ENCODE data around the gene PRKCI. TPM values are rescaled to one million over a fixed set of nuclear protein-coding genes. Genes with fewer than 3 reads are reported as not detected.

The PRKCI gene
- polyA plus RNA-seq, 1 donor from 2014 or later, result 70.8 TPM

DNA sequence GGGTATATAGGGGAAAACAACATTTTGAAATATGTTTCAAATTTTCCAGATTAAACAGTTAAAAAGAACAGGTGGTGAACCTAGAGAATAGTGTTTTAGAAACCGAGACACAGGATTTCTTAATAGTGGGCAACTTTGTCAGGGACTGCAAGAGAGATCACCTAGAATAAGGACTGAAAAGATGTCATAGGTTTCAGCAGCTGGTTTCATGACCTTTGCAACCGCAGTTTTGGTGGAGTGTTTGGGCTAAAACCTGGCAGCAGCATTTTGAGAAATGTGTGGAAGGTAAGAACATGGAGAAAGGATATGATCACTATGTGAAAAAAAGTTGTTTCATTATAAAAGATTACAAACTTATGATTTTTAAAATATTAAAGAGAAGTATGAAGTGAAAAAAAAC is 34.9 kb downstream of the PRKCI start:
- Histone ChIP-seq H3K27ac (ENCODE audit: low read length) (no peak overlapping the region), H3K79me2 (replicated peaks; ENCODE audit: insufficient read depth, low read length) (no peaks in the 10 kb centered on the region), H3K4me3 (ENCODE audit: low read length) (no peak overlapping the region), H3K27me3 (ENCODE audit: insufficient read depth, low read depth, low read length) (no peaks in the 10 kb centered on the region), H3K9me3 (ENCODE audit: low read length) (no peaks in the 10 kb centered on the region), H3K36me3 (ENCODE audit: insufficient read depth, low read length) (no peaks in the 10 kb centered on the region), H4K20me1 (ENCODE audit: insufficient read depth) (no peaks in the 10 kb centered on the region), H2AFZ (ENCODE audit: low read depth, low read length) (no peak overlapping the region), H3K9ac (ENCODE audit: low read length) (no peak overlapping the region), H3F3A (ENCODE audit: insufficient read depth, low read length, poor library complexity, severe bottlenecking) (no peaks in the 10 kb centered on the region), H3K4me2 (ENCODE audit: low read length) (no peak overlapping the region), H3K9me2 (ENCODE audit: insufficient read depth, low read length) (no peaks in the 10 kb centered on the region)
- TF ChIP-seq POLR2AphosphoS5 (IDR thresholded peaks at IDR 0.05) (no peak), RAD21 (conservative IDR thresholded peaks at IDR 0.05) (no peak), CTCF (IDR thresholded peaks at IDR 0.05; ENCODE audit: poor library complexity, severe bottlenecking) (no peak)

- Histone ChIP-seq H3K9me2 (ENCODE audit: insufficient read depth, low read length) (no peaks in the 10 kb centered on the region), H3K4me2 (ENCODE audit: low read length) (no peak overlapping the region), H3K9me3 (ENCODE audit: low read length) (no peaks in the 10 kb centered on the region), H3K27me3 (ENCODE audit: insufficient read depth, low read depth, low read length) (no peaks in the 10 kb centered on the region), H3K79me2 (replicated peaks; ENCODE audit: insufficient read depth, low read length) (no peaks in the 10 kb centered on the region), H3K36me3 (ENCODE audit: insufficient read depth, low read length) (no peaks in the 10 kb centered on the region), H2AFZ (ENCODE audit: low read depth, low read length) (no peak overlapping the region), H3K27ac (ENCODE audit: low read length) (no peak overlapping the region), H3K4me3 (ENCODE audit: low read length) (no peak overlapping the region), H4K20me1 (ENCODE audit: insufficient read depth) (no peaks in the 10 kb centered on the region), H3K9ac (ENCODE audit: low read length) (no peak overlapping the region), H3F3A (ENCODE audit: insufficient read depth, low read length, poor library complexity, severe bottlenecking) (no peaks in the 10 kb centered on the region)
- no peak for TF ChIP-seq RAD21 (conservative IDR thresholded peaks at IDR 0.05)
- TF ChIP-seq EZH2 (IDR thresholded peaks at IDR 0.05; ENCODE audit: borderline replicate concordance, insufficient read depth, low read length, poor library complexity, severe bottlenecking), result no peak
- no peak for TF ChIP-seq POLR2AphosphoS5 (IDR thresholded peaks at IDR 0.05)
- no peak for TF ChIP-seq EP300 (conservative IDR thresholded peaks at IDR 0.05; ENCODE audit: poor library complexity, severe bottlenecking)
- no peak for TF ChIP-seq TAF1 (IDR thresholded peaks at IDR 0.05; ENCODE audit: low read depth)
- no peak for TF ChIP-seq CTCF (IDR thresholded peaks at IDR 0.05; ENCODE audit: poor library complexity, severe bottlenecking)
- TF ChIP-seq, protein P1, sequence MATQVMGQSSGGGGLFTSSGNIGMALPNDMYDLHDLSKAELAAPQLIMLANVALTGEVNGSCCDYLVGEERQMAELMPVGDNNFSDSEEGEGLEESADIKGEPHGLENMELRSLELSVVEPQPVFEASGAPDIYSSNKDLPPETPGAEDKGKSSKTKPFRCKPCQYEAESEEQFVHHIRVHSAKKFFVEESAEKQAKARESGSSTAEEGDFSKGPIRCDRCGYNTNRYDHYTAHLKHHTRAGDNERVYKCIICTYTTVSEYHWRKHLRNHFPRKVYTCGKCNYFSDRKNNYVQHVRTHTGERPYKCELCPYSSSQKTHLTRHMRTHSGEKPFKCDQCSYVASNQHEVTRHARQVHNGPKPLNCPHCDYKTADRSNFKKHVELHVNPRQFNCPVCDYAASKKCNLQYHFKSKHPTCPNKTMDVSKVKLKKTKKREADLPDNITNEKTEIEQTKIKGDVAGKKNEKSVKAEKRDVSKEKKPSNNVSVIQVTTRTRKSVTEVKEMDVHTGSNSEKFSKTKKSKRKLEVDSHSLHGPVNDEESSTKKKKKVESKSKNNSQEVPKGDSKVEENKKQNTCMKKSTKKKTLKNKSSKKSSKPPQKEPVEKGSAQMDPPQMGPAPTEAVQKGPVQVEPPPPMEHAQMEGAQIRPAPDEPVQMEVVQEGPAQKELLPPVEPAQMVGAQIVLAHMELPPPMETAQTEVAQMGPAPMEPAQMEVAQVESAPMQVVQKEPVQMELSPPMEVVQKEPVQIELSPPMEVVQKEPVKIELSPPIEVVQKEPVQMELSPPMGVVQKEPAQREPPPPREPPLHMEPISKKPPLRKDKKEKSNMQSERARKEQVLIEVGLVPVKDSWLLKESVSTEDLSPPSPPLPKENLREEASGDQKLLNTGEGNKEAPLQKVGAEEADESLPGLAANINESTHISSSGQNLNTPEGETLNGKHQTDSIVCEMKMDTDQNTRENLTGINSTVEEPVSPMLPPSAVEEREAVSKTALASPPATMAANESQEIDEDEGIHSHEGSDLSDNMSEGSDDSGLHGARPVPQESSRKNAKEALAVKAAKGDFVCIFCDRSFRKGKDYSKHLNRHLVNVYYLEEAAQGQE (IDR thresholded peaks at IDR 0.05; ENCODE audit: borderline replicate concordance), result no peak
- no peak for TF ChIP-seq SMC3 (conservative IDR thresholded peaks at IDR 0.05; ENCODE audit: poor library complexity)
- no peak for TF ChIP-seq MXI1 (conservative IDR thresholded peaks at IDR 0.05; ENCODE audit: poor library complexity, severe bottlenecking)
These were observed 35.9 kb downstream of the PRKCI start for GRCh38 chr3:170258105-170258487.

Data from neural cell (in vitro differentiated cells).